WERI-Rb-1 (cell line): ENCODE measurements around the gene CMIP.

Experiments used
- DNase-seq: peaks from one replicate; pipeline ENCODE4 v3.0.0-alpha.2; 2020
- H3K27ac ChIP-seq: fragments of 250-450 bp; sonication (Bioruptor Pico); 2 replicates; pipeline ENCODE4 v1.5.1; 2020; ENCODE audit warnings: mild to moderate bottlenecking, moderate library complexity
- H3K27me3 ChIP-seq: fragments of 250-450 bp; sonication (Bioruptor Pico); 2 replicates; pipeline ENCODE4 v1.5.1; 2021; ENCODE audit warnings: mild to moderate bottlenecking, low read depth, moderate library complexity; ENCODE audit not compliant: insufficient read depth, severe bottlenecking
- H3K36me3 ChIP-seq: fragments of 250-450 bp; sonication (Bioruptor Pico); 2 replicates; pipeline ENCODE4 v1.5.1; 2020; ENCODE audit warnings: mild to moderate bottlenecking, moderate library complexity
- H3K4me3 ChIP-seq: 2 replicates; pipeline ENCODE4 v1.5.1; 2011; ENCODE audit warnings: low read depth, mild to moderate bottlenecking, control low read depth, low read length
- H3K9me3 ChIP-seq: fragments of 250-450 bp; sonication (Bioruptor Pico); 2 replicates; pipeline ENCODE4 v1.5.1; 2021; ENCODE audit warnings: mild to moderate bottlenecking, moderate library complexity; ENCODE audit not compliant: severe bottlenecking
- TF ChIP-seq, protein P1 (sequence below): IDR thresholded peaks from 2 replicates; pipeline ENCODE4 v1.5.1; 2011; ENCODE audit warnings: low read depth, mild to moderate bottlenecking, control low read depth, inconsistent platforms, low read length

CMIP gene

GRCh38 chr16:81633680-81634379 is 189.2 kb downstream of the CMIP start:
- H3K27me3 ChIP-seq, result no peaks in the 10 kb centered on the region
- H3K36me3 ChIP-seq, result no peaks in the 10 kb centered on the region
- no peak overlapping the region for H3K4me3 ChIP-seq
- TF ChIP-seq, protein P1, sequence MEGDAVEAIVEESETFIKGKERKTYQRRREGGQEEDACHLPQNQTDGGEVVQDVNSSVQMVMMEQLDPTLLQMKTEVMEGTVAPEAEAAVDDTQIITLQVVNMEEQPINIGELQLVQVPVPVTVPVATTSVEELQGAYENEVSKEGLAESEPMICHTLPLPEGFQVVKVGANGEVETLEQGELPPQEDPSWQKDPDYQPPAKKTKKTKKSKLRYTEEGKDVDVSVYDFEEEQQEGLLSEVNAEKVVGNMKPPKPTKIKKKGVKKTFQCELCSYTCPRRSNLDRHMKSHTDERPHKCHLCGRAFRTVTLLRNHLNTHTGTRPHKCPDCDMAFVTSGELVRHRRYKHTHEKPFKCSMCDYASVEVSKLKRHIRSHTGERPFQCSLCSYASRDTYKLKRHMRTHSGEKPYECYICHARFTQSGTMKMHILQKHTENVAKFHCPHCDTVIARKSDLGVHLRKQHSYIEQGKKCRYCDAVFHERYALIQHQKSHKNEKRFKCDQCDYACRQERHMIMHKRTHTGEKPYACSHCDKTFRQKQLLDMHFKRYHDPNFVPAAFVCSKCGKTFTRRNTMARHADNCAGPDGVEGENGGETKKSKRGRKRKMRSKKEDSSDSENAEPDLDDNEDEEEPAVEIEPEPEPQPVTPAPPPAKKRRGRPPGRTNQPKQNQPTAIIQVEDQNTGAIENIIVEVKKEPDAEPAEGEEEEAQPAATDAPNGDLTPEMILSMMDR, result no peak
- H3K27ac ChIP-seq, result peak overlapping the region; percentile 59
- no peaks in the 10 kb centered on the region for H3K9me3 ChIP-seq
- DNase-seq, result no peak

GRCh38 chr16:81634380-81635062 is 189.9 kb downstream of the CMIP start:
- no peaks in the 10 kb centered on the region for H3K9me3 ChIP-seq
- peak overlapping the region; percentile 59 for H3K27ac ChIP-seq
- no peak overlapping the region for H3K4me3 ChIP-seq
- H3K36me3 ChIP-seq, result no peaks in the 10 kb centered on the region
- no peak for DNase-seq
- no peaks in the 10 kb centered on the region for H3K27me3 ChIP-seq
- TF ChIP-seq, protein P1, result no peak

DNA sequence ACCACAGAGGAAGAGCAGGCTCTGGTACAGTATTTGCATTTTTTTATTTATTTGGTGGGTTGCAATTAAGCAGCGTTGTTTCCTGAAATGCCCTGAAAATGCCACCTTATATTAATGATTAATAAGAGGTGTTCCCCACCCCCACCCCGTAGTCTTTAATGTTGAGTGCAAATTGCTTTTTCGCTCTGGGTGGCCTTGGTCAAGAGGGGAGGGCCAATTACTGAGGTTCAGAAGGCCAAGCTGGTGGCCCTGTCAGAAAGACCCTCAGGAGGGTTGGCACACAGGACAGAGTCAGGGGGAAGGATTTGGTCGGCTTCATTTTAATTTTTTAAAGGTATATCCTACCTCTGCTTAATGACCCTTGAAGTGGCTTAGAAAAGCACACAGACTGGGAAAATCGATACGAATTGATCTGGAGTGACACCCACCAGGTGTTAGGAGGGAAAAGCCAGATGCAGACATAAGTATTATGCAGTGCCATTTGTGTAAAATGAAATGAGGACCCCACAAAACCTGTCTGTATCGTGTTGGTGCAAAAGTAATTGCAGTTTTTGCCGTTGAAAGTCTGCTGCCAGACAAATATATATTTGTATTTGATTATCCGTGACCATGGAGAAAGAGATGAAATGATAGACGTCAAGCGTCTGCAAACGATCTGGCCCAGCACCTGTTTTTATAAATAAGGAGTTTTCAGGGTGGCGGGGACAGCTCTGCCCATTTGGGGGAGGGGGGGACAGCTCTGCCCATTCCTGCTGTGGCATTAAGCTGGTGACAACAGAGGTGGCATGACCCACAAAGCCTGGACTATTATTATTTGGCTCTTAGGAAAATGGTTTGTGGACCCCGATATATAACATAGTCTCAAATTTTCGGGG is 190.7 kb downstream of the CMIP start:
- Histone ChIP-seq H3K27ac (peak overlapping the region; percentile 59), H3K9me3 (no peaks in the 10 kb centered on the region), H3K4me3 (no peak overlapping the region), H3K27me3 (no peaks in the 10 kb centered on the region), H3K36me3 (no peaks in the 10 kb centered on the region)
- TF ChIP-seq, protein P1, result no peak
- DNase-seq, result no peak

DNA sequence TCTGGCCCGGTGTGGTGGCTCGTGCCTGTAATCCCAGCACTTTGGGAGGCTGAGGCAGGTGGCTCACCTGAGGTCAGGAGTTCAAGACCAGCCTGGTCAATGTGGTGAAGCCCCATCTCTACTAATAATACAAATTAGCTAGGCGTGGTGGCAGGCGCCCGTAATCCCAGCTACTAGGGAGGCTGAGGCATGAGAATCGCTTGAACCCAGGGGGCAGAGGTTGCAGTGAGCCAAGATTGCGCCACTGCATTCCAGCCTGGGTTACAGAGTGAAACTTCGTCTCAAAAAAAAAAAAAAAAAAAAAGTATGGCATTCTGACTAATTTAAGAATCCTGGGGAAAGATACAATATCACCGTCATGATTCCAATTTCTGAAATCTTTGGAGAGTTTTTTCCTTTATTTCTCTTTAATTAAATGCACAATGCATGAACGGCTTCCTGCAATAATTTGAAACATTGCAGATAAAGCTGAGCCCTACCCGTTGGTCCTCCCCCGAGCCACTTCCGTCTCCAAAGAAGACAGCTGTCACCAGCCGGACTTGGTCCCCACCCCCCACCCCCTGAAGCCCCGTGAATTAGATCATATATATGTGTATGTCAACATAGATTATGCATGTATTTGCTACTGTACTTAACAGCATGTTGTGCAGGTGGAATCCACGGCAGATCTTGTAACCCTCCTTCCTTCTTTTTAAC is 191.8 kb downstream of the CMIP start:
- TF ChIP-seq, protein P1, result no peak
- H3K4me3 ChIP-seq, result no peak overlapping the region
- H3K9me3 ChIP-seq, result no peaks in the 10 kb centered on the region
- H3K27me3 ChIP-seq, result no peaks in the 10 kb centered on the region
- no peak for DNase-seq
- peak overlapping the region; percentile 59 for H3K27ac ChIP-seq
- H3K36me3 ChIP-seq, result no peaks in the 10 kb centered on the region

GRCh38 chr16:81637336-81638235 is 193.0 kb downstream of the CMIP start:
- H3K36me3 ChIP-seq, result no peaks in the 10 kb centered on the region
- peak overlapping the region; percentile 41; the same call in 1 of the 2 replicates for H3K27ac ChIP-seq
- no peak for DNase-seq
- TF ChIP-seq, protein P1, result no peak
- no peak overlapping the region for H3K4me3 ChIP-seq
- no peaks in the 10 kb centered on the region for H3K9me3 ChIP-seq
- no peaks in the 10 kb centered on the region for H3K27me3 ChIP-seq
